T-helper 2 cell treated with Interferon-gamma antibody and Interleukin-4, amounts not matched to agents 5 μg/mL and 100 μg/mL, for 36 hours (primary cell): ENCODE results near the gene KRT83.
"Not testable (repeated sequence)": the region's sequence is repeated elsewhere in the genome, so short reads cannot be mapped to it uniquely, and the experiment has no call there.

Source experiments
- DNase-seq: peaks from one replicate; pipeline ENCODE4 v3.0.0; 2021; ENCODE audit warnings: low spot score
- H3K27ac Mint-ChIP-seq: one replicate; pipeline ENCODE4 v1.8.0; 2021; ENCODE audit warnings: mild to moderate bottlenecking, mixed read lengths
- H3K27me3 Mint-ChIP-seq: one replicate; pipeline ENCODE4 v1.8.0; 2021; ENCODE audit warnings: low read depth, mixed read lengths
- H3K36me3 Mint-ChIP-seq: one replicate; pipeline ENCODE4 v1.8.0; 2021; ENCODE audit warnings: low read depth, mixed read lengths
- H3K4me1 Mint-ChIP-seq: one replicate; pipeline ENCODE4 v1.8.0; 2021; ENCODE audit warnings: low read depth, mixed read lengths
- H3K4me3 Mint-ChIP-seq: one replicate; pipeline ENCODE4 v1.8.0; 2022; ENCODE audit warnings: mild to moderate bottlenecking, moderate library complexity, mixed read lengths
- H3K9me3 Mint-ChIP-seq: one replicate; pipeline ENCODE4 v1.8.0; 2021; ENCODE audit warnings: mixed read lengths

Gene KRT83

GRCh38 chr12:52347551-52348510 is 26.6 kb upstream of the KRT83 start:
- no peaks in the 10 kb centered on the region for H3K9me3 Mint-ChIP-seq
- no peak for DNase-seq
- no peaks in the 10 kb centered on the region for H3K36me3 Mint-ChIP-seq
- no peak overlapping the region for H3K4me3 Mint-ChIP-seq
- peaks cover 12% of the 10 kb centered on the region for H3K27me3 Mint-ChIP-seq
- no peak overlapping the region for H3K27ac Mint-ChIP-seq
- H3K4me1 Mint-ChIP-seq, result peaks cover 3% of the 10 kb centered on the region

- Mint-ChIP-seq H3K27ac (no peak overlapping the region), H3K27me3 (peaks cover 8% of the 10 kb centered on the region), H3K36me3 (no peaks in the 10 kb centered on the region), H3K4me3 (no peak overlapping the region), H3K4me1 (peaks cover 3% of the 10 kb centered on the region), H3K9me3 (no peaks in the 10 kb centered on the region)
- no peak for DNase-seq
Observed at GRCh38 chr12:52347016-52347415, 25.8 kb upstream of the KRT83 start.

DNA sequence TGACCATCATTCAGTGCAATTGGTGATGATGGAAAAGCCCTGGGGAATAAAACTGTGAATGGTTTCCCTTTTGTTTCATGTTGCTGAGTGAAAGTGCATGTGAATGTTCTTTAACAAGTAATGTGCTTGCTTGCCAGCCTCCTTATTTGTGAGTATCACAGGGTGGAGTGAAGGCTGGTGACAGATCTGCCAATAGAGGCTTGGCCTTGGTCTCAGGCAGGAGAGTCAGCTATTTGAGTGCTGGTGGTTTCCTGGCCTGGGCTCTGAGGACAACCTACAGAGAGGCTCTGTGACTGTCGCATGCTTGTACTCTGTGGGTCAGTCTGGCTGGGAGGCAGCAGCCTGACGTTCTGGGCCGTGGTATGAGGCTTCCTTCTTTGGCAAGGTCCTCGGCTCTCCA is 25.4 kb upstream of the KRT83 start:
- DNase-seq, result no peak
- peaks cover 5% of the 10 kb centered on the region for H3K27me3 Mint-ChIP-seq
- H3K9me3 Mint-ChIP-seq, result no peaks in the 10 kb centered on the region
- no peak overlapping the region for H3K27ac Mint-ChIP-seq
- H3K4me3 Mint-ChIP-seq, result no peak overlapping the region
- no peaks in the 10 kb centered on the region for H3K36me3 Mint-ChIP-seq
- peaks cover under 1% of the 10 kb centered on the region for H3K4me1 Mint-ChIP-seq

- not testable (repeated sequence) for H3K4me3 Mint-ChIP-seq, H3K4me1 Mint-ChIP-seq, H3K9me3 Mint-ChIP-seq, H3K27ac Mint-ChIP-seq, H3K27me3 Mint-ChIP-seq, H3K36me3 Mint-ChIP-seq, DNase-seq
Observed at GRCh38 chr12:52345041-52345440, 23.8 kb upstream of the KRT83 start.

GRCh38 chr12:52344111-52344510 is 22.9 kb upstream of the KRT83 start:
- Mint-ChIP-seq H3K4me1 (no peaks in the 10 kb centered on the region), H3K9me3 (no peaks in the 10 kb centered on the region), H3K4me3 (no peak overlapping the region), H3K36me3 (no peaks in the 10 kb centered on the region), H3K27ac (no peak overlapping the region), H3K27me3 (peaks cover 3% of the 10 kb centered on the region)
- no peak for DNase-seq

DNA sequence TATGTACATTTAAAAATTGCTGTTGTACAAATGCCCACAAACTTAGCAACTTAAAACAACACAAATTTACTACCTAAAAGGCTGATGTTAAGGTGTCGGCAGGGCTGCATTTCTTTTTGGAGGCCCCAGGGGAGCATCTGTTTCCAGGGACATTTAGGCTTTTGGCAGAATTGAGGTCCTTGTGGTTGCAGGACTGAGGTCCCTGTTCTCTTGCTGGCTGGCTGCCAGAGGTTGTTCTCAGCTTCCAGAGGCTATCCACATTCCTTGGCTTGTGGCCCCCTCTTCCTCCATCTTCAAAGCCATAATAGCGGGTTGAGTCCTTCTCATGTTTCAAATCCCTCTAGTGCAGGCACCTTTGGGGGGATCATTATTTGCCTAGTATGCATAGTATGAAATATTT is 22.4 kb upstream of the KRT83 start:
- Mint-ChIP-seq H3K36me3 (no peaks in the 10 kb centered on the region), H3K4me1 (no peaks in the 10 kb centered on the region), H3K9me3 (no peaks in the 10 kb centered on the region), H3K4me3 (no peak overlapping the region), H3K27me3 (peaks cover 3% of the 10 kb centered on the region), H3K27ac (no peak overlapping the region)
- DNase-seq, result no peak

- no peaks in the 10 kb centered on the region for H3K4me1 Mint-ChIP-seq
- no peaks in the 10 kb centered on the region for H3K9me3 Mint-ChIP-seq
- H3K4me3 Mint-ChIP-seq, result no peak overlapping the region
- no peak overlapping the region for H3K27ac Mint-ChIP-seq
- H3K36me3 Mint-ChIP-seq, result no peaks in the 10 kb centered on the region
- peaks cover 3% of the 10 kb centered on the region for H3K27me3 Mint-ChIP-seq
- DNase-seq, result no peak
Observed at GRCh38 chr12:52342781-52343490, 21.7 kb upstream of the KRT83 start.

- Mint-ChIP-seq H3K9me3 (no peaks in the 10 kb centered on the region), H3K36me3 (no peaks in the 10 kb centered on the region), H3K4me3 (no peak overlapping the region), H3K27me3 (no peaks in the 10 kb centered on the region), H3K27ac (no peak overlapping the region), H3K4me1 (peaks cover 3% of the 10 kb centered on the region)
- DNase-seq, result no peak
Observed at GRCh38 chr12:52341066-52341580, 19.9 kb upstream of the KRT83 start.

GRCh38 chr12:52338241-52338960 is 17.2 kb upstream of the KRT83 start:
- Mint-ChIP-seq H3K36me3 (no peaks in the 10 kb centered on the region), H3K4me1 (peaks cover 3% of the 10 kb centered on the region), H3K27ac (no peak overlapping the region), H3K4me3 (no peak overlapping the region), H3K9me3 (no peaks in the 10 kb centered on the region), H3K27me3 (no peaks in the 10 kb centered on the region)
- DNase-seq, result no peak

DNA sequence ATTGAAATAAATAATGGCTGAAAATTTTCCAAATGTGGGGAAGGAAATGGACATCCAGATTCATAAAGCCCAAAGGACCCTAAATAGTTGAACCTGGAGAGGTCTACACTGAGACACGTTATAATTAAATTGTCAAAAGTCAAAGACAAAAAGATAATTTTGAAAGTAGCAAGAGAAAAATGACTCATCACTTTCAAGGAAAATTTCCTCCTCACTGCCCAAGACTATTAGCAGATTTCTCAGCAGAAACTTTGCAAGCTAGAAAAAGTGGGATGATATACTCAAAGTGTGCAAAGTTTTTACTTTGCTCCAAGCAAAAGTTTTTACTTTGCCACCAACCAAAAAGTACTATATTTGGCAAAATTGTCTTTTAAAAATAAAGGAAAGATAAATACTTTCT is 15.9 kb upstream of the KRT83 start:
- H3K9me3 Mint-ChIP-seq, result no peaks in the 10 kb centered on the region

GRCh38 chr12:52336641-52337040 is 15.4 kb upstream of the KRT83 start:
- Mint-ChIP-seq H3K4me1 (peaks cover 3% of the 10 kb centered on the region), H3K36me3 (no peaks in the 10 kb centered on the region), H3K27me3 (no peaks in the 10 kb centered on the region), H3K9me3 (no peaks in the 10 kb centered on the region), H3K4me3 (no peak overlapping the region), H3K27ac (no peak overlapping the region)
- no peak for DNase-seq

More for the DNA sequence above, 15.9 kb upstream of the KRT83 start:
- DNase-seq, result no peak
- Mint-ChIP-seq H3K36me3 (no peaks in the 10 kb centered on the region), H3K27ac (no peak overlapping the region), H3K4me3 (no peak overlapping the region), H3K27me3 (no peaks in the 10 kb centered on the region), H3K4me1 (peaks cover 3% of the 10 kb centered on the region)

- no peaks in the 10 kb centered on the region for H3K9me3 Mint-ChIP-seq
- no peaks in the 10 kb centered on the region for H3K36me3 Mint-ChIP-seq
- H3K4me1 Mint-ChIP-seq, result peaks cover 3% of the 10 kb centered on the region
- no peaks in the 10 kb centered on the region for H3K27me3 Mint-ChIP-seq
- H3K4me3 Mint-ChIP-seq, result no peak overlapping the region
- no peak overlapping the region for H3K27ac Mint-ChIP-seq
- DNase-seq, result no peak
Observed at GRCh38 chr12:52335598-52336262, 14.5 kb upstream of the KRT83 start.

DNA sequence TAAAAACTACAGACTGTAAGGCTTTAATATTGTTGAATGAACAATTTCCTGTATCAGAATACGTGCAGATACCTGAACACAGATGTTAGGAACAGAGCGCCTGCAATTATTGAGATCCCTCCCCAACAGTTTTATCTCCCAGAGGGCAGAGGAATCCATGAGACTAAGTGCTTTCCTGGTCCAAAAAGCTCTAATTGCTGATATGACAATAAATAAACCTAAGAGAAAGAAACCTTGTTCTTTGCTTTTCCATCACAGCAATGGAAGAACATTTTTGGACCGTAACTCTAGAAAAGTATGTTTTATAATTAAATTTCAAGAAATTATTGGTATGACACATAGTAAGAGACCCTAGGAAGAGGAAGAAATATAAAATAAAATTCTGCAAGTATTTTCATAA is 13.0 kb upstream of the KRT83 start:
- DNase-seq, result no peak
- Mint-ChIP-seq H3K9me3 (no peaks in the 10 kb centered on the region), H3K4me1 (peaks cover 3% of the 10 kb centered on the region), H3K27ac (no peak overlapping the region), H3K36me3 (no peaks in the 10 kb centered on the region), H3K27me3 (peaks cover 2% of the 10 kb centered on the region), H3K4me3 (no peak overlapping the region)
